Bronchial epithelial cell (primary cell): ENCODE results near the gene WNT7B. TPM values are rescaled to one million over a fixed set of nuclear protein-coding genes. Genes with fewer than 3 reads are reported as not detected.

Experiments
- DNase-seq: peaks from one replicate; pipeline ENCODE4 v3.0.0-alpha.2; 2010; ENCODE audit warnings: low read depth
- FAIRE-seq: peaks from 2 replicates; lab custom pipeline; 2011; peaks lifted over from hg19 to GRCh38; lab: Jason Lieb, UNC
- H3K27me3 ChIP-seq: 2 replicates; pipeline ENCODE4 v1.5.1; 2011; ENCODE audit warnings: low read length; ENCODE audit not compliant: control insufficient read depth, insufficient read depth
- H3K36me3 ChIP-seq: 2 replicates; pipeline ENCODE4 v1.5.1; 2011; ENCODE audit warnings: low read length; ENCODE audit not compliant: control insufficient read depth, insufficient read depth
- H3K4me3 ChIP-seq: 2 replicates; pipeline ENCODE4 v1.5.1; 2011; ENCODE audit warnings: mild to moderate bottlenecking, low read depth, low read length, control low read depth
- CTCF ChIP-seq: IDR thresholded peaks from 2 replicates; pipeline ENCODE4 v1.5.1; 2011; ENCODE audit warnings: mild to moderate bottlenecking, moderate library complexity, low read length, control low read depth, inconsistent platforms; ENCODE audit not compliant: insufficient read depth, severe bottlenecking
- total RNA-seq: library from RNA; depleted of rRNA; stranded (reverse); fragments of >200 nt; gene quantifications from 2 replicates; pipeline ENCODE4 v1.2.1, GENCODE V29; 2014

The WNT7B gene
- total RNA-seq, 1 donor from 2014 or later, result 18.2 TPM

- DNase-seq (no peak), FAIRE-seq (peak; percentile 80)
- H3K27me3 ChIP-seq, result no peaks in the 10 kb centered on the region
- no peaks in the 10 kb centered on the region for H3K36me3 ChIP-seq
- TF ChIP-seq CTCF, result no peak
- H3K4me3 ChIP-seq, result no peak overlapping the region
These were observed 21.8 kb upstream of the WNT7B start for GRCh38 chr22:45998638-45999378.

DNA sequence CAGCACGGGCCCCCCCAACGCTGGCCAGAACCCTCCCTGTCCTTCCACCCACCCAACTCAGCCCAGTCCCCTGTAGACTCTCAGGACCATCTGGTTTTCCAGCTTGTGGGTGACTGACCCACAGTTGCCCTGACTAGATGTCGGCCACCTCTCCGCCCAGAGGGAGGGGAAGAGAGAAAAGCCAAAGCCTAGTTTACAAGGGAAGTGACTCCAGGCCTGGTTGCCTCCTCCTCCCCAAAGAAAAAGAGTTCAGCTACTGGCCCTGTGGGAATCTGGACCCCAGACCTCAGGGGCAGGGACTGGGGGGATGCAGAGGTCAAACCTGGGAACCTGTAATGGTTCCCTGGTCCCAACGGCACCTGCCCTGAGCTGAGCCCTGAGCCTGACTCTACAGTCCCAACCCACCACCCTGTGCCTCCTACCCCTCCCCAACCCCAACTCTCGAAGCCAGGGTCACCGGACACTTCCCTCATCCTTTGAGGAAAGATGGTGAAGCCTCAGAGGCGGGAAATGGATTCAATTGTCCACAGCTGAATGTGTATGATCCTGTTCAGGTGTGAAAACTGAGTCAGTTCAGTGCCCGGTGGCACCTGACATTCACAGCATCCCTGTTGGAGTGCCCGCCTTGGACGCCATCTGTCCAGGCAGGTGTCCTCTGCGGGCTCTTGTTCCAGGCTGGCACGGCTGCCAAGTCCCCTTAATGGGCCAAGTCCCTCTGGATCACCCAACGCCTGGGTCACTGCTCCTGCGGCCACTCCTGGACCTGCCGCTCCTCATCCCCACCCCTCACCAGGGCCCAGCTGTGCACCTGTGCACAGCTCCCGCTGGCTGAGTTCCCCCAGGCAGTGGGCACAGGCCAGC is 21.0 kb upstream of the WNT7B start:
- no peaks in the 10 kb centered on the region for H3K36me3 ChIP-seq
- DNase-seq (no peak), FAIRE-seq (no peak)
- no peak overlapping the region for H3K4me3 ChIP-seq
- no peak for TF ChIP-seq CTCF
- no peaks in the 10 kb centered on the region for H3K27me3 ChIP-seq

DNA sequence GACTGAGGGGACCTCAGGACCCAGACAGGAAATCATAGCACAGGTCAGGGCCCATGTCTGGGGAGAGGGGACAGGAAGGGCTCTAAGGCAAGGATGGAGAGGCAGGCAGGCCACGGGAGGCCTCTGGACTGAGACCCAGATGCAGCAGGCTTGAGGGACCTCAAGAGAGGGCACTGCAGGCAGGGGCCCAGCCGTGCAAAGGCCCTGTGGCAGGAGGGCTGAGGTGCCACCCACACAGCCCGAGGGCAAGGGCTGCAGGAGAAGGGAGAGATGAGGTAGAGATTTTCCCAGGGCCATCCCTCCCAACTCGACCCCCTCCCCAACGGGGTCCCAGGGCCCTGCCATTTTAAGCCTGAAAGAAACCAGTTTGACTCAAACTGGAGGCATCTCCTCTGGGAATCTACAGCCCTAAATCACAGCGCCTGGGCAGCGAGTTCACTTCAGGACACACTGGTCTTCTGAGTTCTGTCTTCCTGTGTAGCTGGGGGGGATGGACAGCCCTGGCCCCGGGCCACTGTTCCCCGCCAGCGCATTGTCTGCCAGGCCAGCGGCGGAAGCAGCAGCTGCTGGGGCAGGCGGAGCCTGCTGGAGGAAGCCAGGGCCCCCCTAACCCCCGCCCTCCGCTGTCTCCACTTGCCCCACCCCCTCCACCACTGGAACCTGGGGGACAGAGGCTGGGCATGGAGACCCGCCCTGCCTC is 20.3 kb upstream of the WNT7B start:
- Histone ChIP-seq H3K4me3 (no peak overlapping the region), H3K27me3 (no peaks in the 10 kb centered on the region), H3K36me3 (no peaks in the 10 kb centered on the region)
- TF ChIP-seq CTCF, result no peak
- FAIRE-seq (no peak), DNase-seq (peak; percentile 37)

DNA sequence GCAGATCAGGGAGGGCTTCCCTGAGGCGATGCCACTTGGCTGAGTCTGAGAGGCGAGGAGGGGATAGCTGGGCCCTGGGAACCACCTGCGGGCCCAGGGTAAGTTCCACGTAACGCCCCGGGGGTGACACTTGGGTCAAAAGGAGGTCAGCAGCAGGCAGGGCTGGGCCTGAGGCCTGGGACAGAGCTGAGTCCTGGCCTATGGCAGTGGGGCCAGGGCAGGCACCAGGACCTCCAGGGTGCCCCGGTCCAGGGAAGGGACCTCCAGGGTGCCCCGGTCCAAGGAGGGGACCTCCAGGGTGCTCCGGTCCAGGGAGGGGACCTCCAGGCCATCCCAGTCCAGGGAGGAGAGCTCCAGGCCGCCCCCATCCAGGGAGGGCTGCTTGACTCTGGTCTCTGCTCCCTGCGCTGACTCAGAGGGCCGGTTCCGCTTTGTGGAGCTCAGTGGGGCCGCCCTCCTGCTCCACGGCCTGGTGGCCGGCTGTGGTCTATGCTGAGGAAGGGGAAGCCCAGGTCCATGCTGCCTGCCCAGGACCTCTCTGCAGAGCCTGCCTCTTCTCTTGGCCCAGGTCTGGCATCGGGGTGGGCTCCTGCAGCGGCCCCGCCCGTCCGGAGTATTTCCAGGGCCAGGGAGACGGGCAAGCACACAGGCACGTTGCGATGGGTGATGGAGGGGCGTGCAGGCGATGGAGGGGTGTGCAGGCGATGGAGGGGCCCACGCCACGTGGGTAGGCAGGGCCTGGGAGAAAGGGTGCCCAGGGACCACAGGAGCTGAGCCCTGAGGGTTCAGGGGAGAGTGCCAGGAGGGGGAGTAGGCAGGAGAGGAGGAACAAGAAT is 19.5 kb upstream of the WNT7B start:
- TF ChIP-seq CTCF, result no peak
- no peaks in the 10 kb centered on the region for H3K27me3 ChIP-seq
- DNase-seq (no peak), FAIRE-seq (no peak)
- H3K4me3 ChIP-seq, result no peak overlapping the region
- H3K36me3 ChIP-seq, result no peaks in the 10 kb centered on the region

- H3K36me3 ChIP-seq, result no peaks in the 10 kb centered on the region
- no peak overlapping the region for H3K4me3 ChIP-seq
- TF ChIP-seq CTCF, result no peak
- no peaks in the 10 kb centered on the region for H3K27me3 ChIP-seq
- no peak for DNase-seq
- FAIRE-seq, result peak; percentile 32
These were observed 18.6 kb upstream of the WNT7B start for GRCh38 chr22:45995405-45996101.
